GM12873 (cell line): ENCODE data around the gene ZC2HC1B.
A peak's percentile ranks its signal among the peaks of the same experiment; 100 is the strongest.

Experiments
- CTCF ChIP-seq: IDR thresholded peaks from 2 replicates; pipeline ENCODE4 v1.5.1; 2012; ENCODE audit warnings: low read depth, mild to moderate bottlenecking, moderate library complexity, low read length, control low read depth; ENCODE audit not compliant: insufficient read depth; ENCODE audit errors: missing control alignments

ZC2HC1B gene

GRCh38 chr6:143941852-143942627 lies 77.8 kb downstream of the ZC2HC1B start:
- TF ChIP-seq CTCF, result peak; percentile 85

- TF ChIP-seq CTCF, result no peak
Observed at GRCh38 chr6:143948208-143948607, 83.9 kb downstream of the ZC2HC1B start.

DNA sequence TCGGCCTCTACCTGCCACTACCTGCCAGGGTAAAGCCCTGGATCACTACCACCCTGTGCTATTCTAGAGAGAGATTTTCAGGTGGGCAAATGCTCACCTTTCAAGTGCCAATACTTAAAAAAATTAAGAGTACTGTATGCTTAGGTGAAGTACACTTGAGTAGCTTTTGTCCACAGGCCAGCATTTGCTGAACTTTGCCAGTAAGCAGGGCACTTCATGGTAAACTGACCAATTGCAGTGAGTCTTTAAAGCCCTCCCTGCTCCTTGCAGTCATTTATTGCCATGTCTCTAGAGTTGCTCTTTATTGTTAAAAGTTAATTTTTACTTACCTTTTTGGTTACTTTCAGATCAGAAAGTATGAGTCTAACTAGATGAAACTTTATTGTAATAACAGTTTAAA lies 85.3 kb downstream of the ZC2HC1B start:
- no peak for TF ChIP-seq CTCF

DNA sequence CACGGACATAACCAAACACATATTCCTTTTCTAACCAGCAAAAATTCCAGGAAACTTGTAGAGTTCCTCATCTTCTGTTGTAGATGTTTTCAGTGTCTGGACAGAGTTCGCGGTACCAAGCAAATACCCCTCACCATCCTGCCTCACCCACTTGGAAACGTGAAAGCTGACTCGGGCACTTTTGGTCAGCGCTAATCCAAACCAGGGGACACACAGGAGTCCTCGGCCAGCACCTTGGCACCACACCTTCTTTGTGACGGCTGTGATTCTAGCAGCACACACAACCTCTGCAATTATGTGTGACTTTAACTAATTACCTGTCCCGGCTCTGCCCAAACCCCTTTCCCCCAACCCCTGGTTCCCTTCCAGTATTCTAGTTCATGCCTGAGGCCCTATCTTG lies 85.7 kb downstream of the ZC2HC1B start:
- TF ChIP-seq CTCF, result no peak

GRCh38 chr6:143950875-143951274 lies 86.6 kb downstream of the ZC2HC1B start:
- TF ChIP-seq CTCF, result no peak

GRCh38 chr6:143952060-143952778 lies 87.9 kb downstream of the ZC2HC1B start:
- no peak for TF ChIP-seq CTCF

DNA sequence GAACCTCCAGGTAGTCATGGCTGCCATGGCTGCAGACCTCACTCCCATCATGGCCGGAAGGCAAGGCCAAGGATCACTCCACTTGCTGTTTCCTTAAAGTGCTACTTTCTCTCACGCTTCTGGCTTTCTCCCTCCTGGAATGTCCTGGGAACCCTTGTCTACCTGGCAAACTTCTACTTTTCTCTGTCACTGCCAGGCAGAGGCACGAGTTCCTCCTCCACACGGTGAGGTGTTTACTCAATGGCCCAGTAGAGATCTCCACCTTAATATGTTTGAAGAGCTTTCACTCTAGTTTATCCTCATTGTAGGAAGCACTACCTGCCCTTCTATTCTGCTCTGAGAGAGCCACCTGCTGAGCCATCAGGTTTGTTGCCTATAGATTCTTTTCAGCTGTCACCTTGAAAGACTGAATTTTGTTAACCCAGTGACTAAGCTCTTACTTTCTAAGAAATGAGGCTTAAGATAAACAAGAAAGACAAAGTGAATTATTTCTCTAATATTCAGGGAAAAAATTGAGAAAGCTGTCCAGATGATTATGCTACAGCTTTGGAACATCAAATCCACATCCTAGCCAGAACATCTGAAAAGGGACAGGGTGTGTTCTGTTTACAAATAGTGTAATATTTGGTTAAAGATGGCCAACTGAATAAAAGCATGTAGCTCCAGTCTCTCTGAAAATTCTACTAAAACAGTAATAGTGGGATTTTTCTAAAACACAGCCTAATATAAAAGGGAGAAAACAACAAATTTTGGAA lies 88.8 kb downstream of the ZC2HC1B start:
- TF ChIP-seq CTCF, result no peak
